A673 (cell line): ENCODE data around the gene MAOB.

Experiments
- EZH2 ChIP-seq: fragments of 200-600 bp; sonication (generic); IDR thresholded peaks from 2 replicates; pipeline ENCODE4 v1.6.1; 2017; ENCODE audit warnings: borderline replicate concordance, low read depth, mild to moderate bottlenecking, mixed read lengths, antibody characterized with exemption, low read length; ENCODE audit not compliant: poor library complexity, severe bottlenecking
- TF ChIP-seq, protein P1 (sequence below): fragments of 300-800, 200-600 bp; sonication (generic); conservative IDR thresholded peaks from 2 replicates; pipeline ENCODE4 v1.5.1; 2017; ENCODE audit warnings: low read depth, mild to moderate bottlenecking, antibody characterized with exemption, low read length, moderate library complexity, mixed read lengths

DNA sequence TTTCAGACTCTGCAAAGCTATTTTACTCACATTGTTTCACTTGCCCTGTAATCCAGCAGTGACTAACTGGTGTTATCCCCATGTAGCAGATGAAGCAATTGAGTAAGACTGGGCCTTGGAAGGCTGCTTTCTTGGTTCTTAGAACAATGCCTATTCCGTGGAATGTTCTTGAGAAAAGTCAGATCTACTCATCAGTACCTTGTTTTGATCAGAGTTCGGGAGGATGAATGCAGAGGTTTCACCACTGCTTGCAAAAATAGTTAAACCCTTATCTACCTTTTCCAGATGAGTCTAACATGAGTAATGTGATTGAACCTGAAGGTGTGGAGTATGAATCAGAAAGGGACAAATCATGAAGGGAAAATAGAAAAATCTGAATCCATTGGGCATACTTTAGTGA, 1.8 kb downstream of the MAOB start:
- TF ChIP-seq, protein P1, sequence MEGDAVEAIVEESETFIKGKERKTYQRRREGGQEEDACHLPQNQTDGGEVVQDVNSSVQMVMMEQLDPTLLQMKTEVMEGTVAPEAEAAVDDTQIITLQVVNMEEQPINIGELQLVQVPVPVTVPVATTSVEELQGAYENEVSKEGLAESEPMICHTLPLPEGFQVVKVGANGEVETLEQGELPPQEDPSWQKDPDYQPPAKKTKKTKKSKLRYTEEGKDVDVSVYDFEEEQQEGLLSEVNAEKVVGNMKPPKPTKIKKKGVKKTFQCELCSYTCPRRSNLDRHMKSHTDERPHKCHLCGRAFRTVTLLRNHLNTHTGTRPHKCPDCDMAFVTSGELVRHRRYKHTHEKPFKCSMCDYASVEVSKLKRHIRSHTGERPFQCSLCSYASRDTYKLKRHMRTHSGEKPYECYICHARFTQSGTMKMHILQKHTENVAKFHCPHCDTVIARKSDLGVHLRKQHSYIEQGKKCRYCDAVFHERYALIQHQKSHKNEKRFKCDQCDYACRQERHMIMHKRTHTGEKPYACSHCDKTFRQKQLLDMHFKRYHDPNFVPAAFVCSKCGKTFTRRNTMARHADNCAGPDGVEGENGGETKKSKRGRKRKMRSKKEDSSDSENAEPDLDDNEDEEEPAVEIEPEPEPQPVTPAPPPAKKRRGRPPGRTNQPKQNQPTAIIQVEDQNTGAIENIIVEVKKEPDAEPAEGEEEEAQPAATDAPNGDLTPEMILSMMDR: no peak
- no peak for TF ChIP-seq EZH2
